Kidney tubule cell (primary cell): Measurements from ENCODE around the gene MUC12.
"Not testable (repeated sequence)": the region's sequence is repeated elsewhere in the genome, so short reads cannot be mapped to it uniquely, and the experiment has no call there.

ENCODE experiments used
- DNase-seq: peaks from one replicate; pipeline ENCODE4 v3.0.0-alpha.2; 2018; ENCODE audit warnings: low spot score

Gene MUC12

GRCh38 chr7:100994671-100995070, 25.3 kb downstream of the MUC12 start:
- not testable (repeated sequence) for DNase-seq

DNA sequence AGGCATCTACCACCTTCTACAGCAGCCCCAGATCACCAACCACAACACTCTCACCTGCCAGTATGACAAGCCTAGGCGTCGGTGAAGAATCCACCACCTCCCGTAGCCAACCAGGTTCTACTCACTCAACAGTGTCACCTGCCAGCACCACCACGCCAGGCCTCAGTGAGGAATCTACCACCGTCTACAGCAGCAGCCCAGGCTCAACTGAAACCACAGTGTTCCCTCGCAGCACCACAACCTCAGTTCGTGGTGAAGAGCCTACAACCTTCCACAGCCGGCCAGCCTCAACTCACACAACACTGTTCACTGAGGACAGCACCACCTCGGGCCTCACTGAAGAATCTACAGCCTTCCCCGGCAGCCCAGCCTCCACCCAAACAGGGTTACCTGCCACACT, 29.2 kb downstream of the MUC12 start:
- DNase-seq: not testable (repeated sequence)

GRCh38 chr7:100999334-100999733, 30.0 kb downstream of the MUC12 start:
- not testable (repeated sequence) for DNase-seq

GRCh38 chr7:101000025-101000424, 30.7 kb downstream of the MUC12 start:
- DNase-seq: not testable (repeated sequence)

DNA sequence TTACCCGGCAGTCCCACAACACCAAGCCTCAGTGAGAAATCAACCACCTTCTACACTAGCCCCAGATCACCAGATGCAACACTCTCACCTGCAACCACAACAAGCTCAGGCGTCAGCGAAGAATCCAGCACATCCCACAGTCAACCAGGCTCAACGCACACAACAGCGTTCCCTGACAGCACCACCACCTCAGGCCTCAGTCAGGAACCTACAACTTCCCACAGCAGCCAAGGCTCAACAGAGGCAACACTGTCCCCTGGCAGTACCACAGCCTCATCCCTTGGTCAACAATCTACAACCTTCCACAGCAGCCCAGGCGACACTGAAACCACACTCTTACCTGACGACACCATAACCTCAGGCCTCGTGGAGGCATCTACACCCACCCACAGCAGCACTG, 33.0 kb downstream of the MUC12 start:
- DNase-seq: not testable (repeated sequence)

DNA sequence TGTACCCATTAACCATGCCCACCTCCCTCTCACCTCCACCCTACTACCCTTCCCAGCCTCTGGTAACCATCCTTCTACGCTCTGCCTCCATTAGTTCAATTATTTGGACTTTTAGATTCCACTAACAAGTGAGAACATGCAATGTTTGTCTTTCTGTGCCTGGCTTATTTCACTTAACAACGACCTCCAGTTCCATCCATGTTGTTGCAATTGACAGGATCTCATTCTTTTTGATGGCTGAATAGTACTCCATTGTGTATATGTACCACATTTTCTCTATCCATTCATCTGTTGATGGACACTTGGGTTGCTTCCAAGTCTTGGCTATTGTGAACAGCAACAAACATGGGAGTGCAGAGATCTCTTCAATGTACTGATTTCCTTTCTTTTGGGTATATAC, 38.0 kb downstream of the MUC12 start:
- not testable (repeated sequence) for DNase-seq

- DNase-seq: no peak
Observed at GRCh38 chr7:101009629-101010028, 40.3 kb downstream of the MUC12 start.

DNA sequence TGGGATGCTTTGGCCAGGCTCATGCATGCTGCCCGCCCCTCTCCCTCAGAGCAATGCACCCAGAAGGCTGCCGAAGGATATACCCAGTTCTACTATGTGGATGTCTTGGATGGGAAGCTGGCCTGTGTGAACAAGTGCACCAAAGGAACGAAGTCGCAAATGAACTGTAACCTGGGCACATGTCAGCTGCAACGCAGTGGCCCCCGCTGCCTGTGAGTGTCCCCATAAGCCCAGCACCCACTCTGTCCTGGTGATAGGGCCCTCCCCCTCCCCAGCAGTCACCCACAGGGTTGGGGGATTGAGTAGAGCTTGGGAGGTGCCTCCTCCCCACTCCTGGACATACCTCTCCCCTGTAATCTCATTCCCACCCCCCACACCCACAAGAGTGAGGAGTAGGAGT, 43.6 kb downstream of the MUC12 start:
- DNase-seq: no peak

DNA sequence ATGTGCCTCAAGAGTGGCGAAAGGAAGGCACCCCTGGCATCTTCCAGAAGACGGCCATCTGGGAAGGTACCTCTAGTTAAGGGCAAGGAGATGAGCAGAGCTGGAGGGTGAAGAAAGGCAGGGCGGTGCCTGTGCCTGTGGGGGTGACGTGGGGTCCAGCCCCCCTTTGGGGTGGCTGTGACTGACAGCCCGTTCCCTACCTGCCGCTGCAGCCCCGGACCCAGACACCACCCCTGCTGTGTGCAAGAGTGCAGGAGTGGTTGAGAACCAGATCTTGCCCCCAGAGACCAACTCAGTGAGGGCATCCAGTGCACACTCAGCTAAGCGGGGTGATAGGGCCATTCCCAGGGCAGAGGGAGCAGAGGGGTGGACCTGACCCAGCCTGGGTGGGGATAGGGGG, 46.3 kb downstream of the MUC12 start:
- no peak for DNase-seq

GRCh38 chr7:101017064-101017777, 47.9 kb downstream of the MUC12 start:
- peak; percentile 92 for DNase-seq

- no peak for DNase-seq
Observed at GRCh38 chr7:101018271-101019167, 49.2 kb downstream of the MUC12 start.

DNA sequence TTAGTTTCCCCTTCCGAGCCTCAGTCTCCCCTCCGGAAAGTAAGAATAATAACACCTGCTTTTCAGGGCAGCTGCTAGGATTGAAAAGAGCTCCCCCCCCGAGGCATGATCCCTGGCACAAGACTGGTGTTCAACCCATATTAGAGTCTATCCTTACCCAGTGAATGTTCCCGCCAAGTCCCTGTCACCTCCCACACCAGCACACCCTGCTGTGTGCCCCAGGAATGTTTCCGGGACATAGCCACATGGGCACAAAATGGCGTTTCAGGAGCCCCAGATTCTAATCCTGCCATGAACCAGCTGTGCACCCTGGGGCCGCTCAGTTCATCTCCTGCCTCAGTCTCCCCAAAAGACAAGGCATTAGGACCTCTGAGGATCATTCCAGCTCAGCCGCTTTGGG, 51.1 kb downstream of the MUC12 start:
- DNase-seq: no peak

DNA sequence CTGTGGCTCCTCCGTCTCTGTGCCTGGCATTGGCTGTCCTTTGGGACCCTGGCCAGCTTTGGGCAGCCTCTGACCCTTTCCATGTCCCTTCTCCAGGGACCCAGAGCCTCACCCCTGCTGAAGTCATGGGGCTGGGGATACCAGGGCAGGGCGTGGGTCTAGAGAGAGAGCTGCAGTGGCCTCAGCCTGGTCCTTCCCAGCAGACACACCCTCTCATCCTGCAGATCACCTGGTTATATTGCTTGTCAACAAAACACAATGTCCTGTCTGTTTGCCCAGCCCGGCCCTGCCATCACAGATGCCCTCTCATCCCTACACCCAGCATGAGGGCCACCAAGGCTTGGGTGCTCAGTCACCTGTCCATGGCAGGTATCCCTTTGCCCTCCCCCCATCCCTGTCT, 52.3 kb downstream of the MUC12 start:
- no peak for DNase-seq

GRCh38 chr7:101023839-101024238, 54.5 kb downstream of the MUC12 start:
- no peak for DNase-seq

DNA sequence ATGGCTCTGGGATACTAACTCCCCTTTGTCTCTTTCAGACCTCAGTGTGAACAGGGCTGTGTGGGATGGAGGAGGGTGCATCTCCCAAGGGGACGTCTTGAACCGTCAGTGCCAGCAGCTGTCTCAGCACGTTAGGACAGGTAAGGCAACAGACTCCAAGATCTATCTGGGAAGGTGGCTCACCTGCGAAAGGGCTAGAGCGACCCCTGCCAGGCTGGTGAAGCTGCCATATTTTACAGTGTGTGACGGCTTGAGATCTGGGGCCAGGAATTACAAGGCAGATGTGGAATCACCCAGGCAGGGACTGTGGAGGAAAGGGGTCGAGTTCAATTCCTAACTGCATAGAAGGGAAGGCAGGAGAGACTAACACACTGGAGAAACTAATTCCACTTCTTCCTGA, 61.7 kb downstream of the MUC12 start:
- DNase-seq: no peak

DNA sequence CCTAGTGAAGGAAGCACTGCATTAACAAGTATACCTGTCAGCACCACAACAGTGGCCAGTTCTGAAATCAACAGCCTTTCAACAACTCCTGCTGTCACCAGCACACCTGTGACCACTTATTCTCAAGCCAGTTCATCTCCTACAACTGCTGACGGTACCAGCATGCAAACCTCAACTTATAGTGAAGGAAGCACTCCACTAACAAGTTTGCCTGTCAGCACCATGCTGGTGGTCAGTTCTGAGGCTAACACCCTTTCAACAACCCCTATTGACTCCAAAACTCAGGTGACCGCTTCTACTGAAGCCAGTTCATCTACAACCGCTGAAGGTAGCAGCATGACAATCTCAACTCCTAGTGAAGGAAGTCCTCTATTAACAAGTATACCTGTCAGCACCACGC, 66.6 kb downstream of the MUC12 start:
- DNase-seq: no peak

GRCh38 chr7:101041283-101041682, 71.9 kb downstream of the MUC12 start:
- DNase-seq: not testable (repeated sequence)

GRCh38 chr7:101058355-101058754, 89.0 kb downstream of the MUC12 start:
- DNase-seq: peak; percentile 45

- DNase-seq: no peak
Observed at GRCh38 chr7:101059620-101059942, 90.2 kb downstream of the MUC12 start.

GRCh38 chr7:101060992-101061391, 91.6 kb downstream of the MUC12 start:
- DNase-seq: no peak

DNA sequence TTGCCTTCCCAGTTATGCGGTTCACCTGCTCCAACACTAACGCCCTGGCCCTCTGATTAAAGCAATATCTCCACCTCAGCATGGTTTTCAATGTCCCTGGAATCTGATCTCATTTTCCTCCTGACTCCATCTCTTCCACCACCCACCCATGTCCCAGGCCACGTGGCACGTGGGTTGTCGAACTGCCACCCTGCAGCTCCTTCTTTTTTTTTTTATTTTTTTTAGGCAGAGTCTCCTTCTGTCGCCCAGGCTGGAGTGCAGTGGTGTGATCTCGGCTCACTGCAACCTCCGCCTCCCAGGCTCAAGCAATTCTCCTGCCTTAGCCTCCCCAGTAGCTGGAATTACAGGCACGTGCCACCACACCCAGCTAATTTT, 94.8 kb downstream of the MUC12 start:
- DNase-seq: not testable (repeated sequence)

GRCh38 chr7:101065162-101065561, 95.8 kb downstream of the MUC12 start:
- DNase-seq: not testable (repeated sequence)

DNA sequence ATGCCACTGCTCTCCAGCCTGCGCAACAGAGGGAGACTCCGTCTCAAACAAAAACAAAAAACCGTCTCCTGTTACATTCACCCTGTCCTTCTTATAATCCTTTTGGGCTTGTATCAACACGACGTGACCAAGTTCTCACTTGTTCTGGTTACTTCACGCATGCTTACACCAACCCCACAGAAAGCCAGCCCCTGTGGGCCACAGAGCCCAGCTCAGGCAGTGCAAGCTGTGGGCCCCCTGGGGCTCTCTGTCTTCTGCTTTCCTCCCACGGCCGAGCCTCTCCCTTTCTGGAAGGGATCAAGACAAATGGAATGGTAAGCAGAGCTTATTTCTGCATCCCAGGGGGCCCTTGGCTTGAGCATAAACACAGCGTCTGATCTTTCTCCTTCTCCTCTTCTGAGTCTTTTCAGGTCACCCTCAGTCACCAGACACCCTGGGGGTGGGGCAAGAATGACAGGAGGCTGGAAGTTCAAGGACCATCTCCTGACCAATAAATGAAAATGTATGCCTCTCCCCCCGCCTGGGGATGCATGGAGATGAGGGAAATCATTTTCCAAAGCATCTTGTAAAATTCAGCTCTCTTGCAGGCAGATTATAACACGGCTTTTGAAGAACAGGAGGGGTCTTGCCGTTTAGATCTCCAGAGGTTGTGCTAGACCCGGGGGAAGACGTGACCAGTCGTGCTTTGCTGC, 96.9 kb downstream of the MUC12 start:
- DNase-seq: no peak
